CD4-positive, alpha-beta T cell (primary cell): ENCODE measurements around the gene KIAA1217. TPM values are rescaled to one million over a fixed set of nuclear protein-coding genes. Genes with fewer than 3 reads are reported as not detected.

Source experiments
- ATAC-seq: fragments of 200-7000 bp; cut with Tn5 transposase; one replicate; pipeline ENCODE4 v1.10.0; 2022; ENCODE audit warnings: mild to moderate bottlenecking; ENCODE audit not compliant: poor library complexity
- CTCF ChIA-PET: fragments of 350-600 bp; sonication (Branson Sonifier 250); formaldehyde crosslinking; loops from one replicate; lab custom pipeline; 2021; ENCODE audit warnings: antibody characterized with exemption, inconsistent platforms; lab: Charles Lee
- POLR2A ChIA-PET: fragments of 350-600 bp; sonication (Branson Sonifier 250); formaldehyde crosslinking; loops from one replicate; lab custom pipeline; 2021; ENCODE audit warnings: antibody characterized with exemption, inconsistent platforms; lab: Charles Lee
- DNase-seq, 14 experiments: peaks; one replicate each; pipeline ENCODE4 v3.0.0-alpha.2; 2013 to 2020; ENCODE audit warnings: mixed read lengths in 2 of 14
- H3K27ac ChIP-seq, 2 donors: one replicate each; pipeline versions ENCODE4 v1.5.1 to v1.7.0; 2013; ENCODE audit warnings: low read length in 2 of 2, low read depth in 1 of 2, mild to moderate bottlenecking in 1 of 2
- H3K27me3 ChIP-seq, 2 experiments: 1 replicate in 1 of 2; 2 replicates in 1 of 2; pipeline versions ENCODE4 v1.6.1 to v1.7.0; 2013; ENCODE audit warnings: low read length in 2 of 2, control low read depth in 1 of 2, mild to moderate bottlenecking in 1 of 2, moderate library complexity in 1 of 2; ENCODE audit not compliant: insufficient read depth in 2 of 2, control insufficient read depth in 1 of 2
- H3K36me3 ChIP-seq: one replicate; pipeline ENCODE4 v1.6.1; 2013; ENCODE audit warnings: low read length, control low read depth; ENCODE audit not compliant: insufficient read depth
- H3K4me1 ChIP-seq: one replicate; pipeline ENCODE4 v1.6.1; 2013; ENCODE audit warnings: low read length, control low read depth; ENCODE audit not compliant: insufficient read depth
- H3K4me3 ChIP-seq: one replicate; pipeline ENCODE4 v1.5.1; 2013; ENCODE audit warnings: mild to moderate bottlenecking, low read length, moderate library complexity
- H3K9me3 ChIP-seq, 2 experiments: 1 replicate in 1 of 2; 2 replicates in 1 of 2; pipeline versions ENCODE4 v1.6.1 to v1.7.0; 2013; ENCODE audit warnings: low read length in 2 of 2, mild to moderate bottlenecking in 2 of 2, control low read depth in 1 of 2, moderate library complexity in 1 of 2; ENCODE audit not compliant: control insufficient read depth in 1 of 2, insufficient read depth in 1 of 2
- H3K27ac Mint-ChIP-seq: one replicate; pipeline ENCODE4 v1.8.0; 2020; ENCODE audit warnings: mixed read lengths
- H3K27me3 Mint-ChIP-seq: one replicate; pipeline ENCODE4 v1.8.0; 2021; ENCODE audit warnings: mixed read lengths
- H3K36me3 Mint-ChIP-seq: one replicate; pipeline ENCODE4 v1.8.0; 2021; ENCODE audit warnings: low read depth, mixed read lengths
- H3K4me1 Mint-ChIP-seq: one replicate; pipeline ENCODE4 v1.8.0; 2021; ENCODE audit warnings: low read depth, mixed read lengths
- H3K4me3 Mint-ChIP-seq: one replicate; pipeline ENCODE4 v1.8.0; 2020; ENCODE audit warnings: mild to moderate bottlenecking, mixed read lengths
- H3K9me3 Mint-ChIP-seq: one replicate; pipeline ENCODE4 v1.8.0; 2020; ENCODE audit warnings: mixed read lengths
- intact Hi-C, 2 experiments: fragments of 100-400 bp; cut with DNase I in 1 of 2; cut with micrococcal nuclease in 1 of 2; formaldehyde crosslinking; loops; one replicate each; pipeline versions ENCODE4 v1.15.1 to v1.9.0; 2023 to 2025; cut with DNase I, micrococcal nuclease
- total RNA-seq, 174 experiments: library from RNA in 2 of 174; stranded (reverse) in 2 of 174; gene quantifications; one replicate each; pipeline ENCODE4 v1.2.3 and lab custom pipeline; 2021 to 2026
- TF ChIP-seq, protein P1 (sequence below): fragments of 200-600 bp; IDR thresholded peaks from one replicate; pipeline ENCODE4 v1.8.0; 2022; ENCODE audit warnings: antibody characterized with exemption, mild to moderate bottlenecking

The KIAA1217 gene
- total RNA-seq, 2 experiments from 2014 or later, result not detected

GRCh38 chr10:24446739-24447138 lies 237.8 kb downstream of the KIAA1217 start:
- H3K9me3 Mint-ChIP-seq, result no peaks in the 10 kb centered on the region
- peaks cover 5% of the 10 kb centered on the region for H3K4me1 Mint-ChIP-seq
- Histone ChIP-seq H3K4me3 (no peak overlapping the region), H3K9me3 (no peaks in the 10 kb centered on the region), H3K4me1 (peaks cover 6% of the 10 kb centered on the region), H3K27me3 (no peaks in the 10 kb centered on the region), H3K36me3 (no peaks in the 10 kb centered on the region), H3K27ac (no peak overlapping the region)
- H3K36me3 Mint-ChIP-seq, result no peaks in the 10 kb centered on the region
- H3K27me3 Mint-ChIP-seq, result peaks cover 31% of the 10 kb centered on the region
- no peak overlapping the region for H3K27ac Mint-ChIP-seq
- CTCF ChIA-PET, result no interaction called here
- POLR2A ChIA-PET, result no interaction called here
- intact Hi-C loops, result no loop called here
- TF ChIP-seq, protein P1, sequence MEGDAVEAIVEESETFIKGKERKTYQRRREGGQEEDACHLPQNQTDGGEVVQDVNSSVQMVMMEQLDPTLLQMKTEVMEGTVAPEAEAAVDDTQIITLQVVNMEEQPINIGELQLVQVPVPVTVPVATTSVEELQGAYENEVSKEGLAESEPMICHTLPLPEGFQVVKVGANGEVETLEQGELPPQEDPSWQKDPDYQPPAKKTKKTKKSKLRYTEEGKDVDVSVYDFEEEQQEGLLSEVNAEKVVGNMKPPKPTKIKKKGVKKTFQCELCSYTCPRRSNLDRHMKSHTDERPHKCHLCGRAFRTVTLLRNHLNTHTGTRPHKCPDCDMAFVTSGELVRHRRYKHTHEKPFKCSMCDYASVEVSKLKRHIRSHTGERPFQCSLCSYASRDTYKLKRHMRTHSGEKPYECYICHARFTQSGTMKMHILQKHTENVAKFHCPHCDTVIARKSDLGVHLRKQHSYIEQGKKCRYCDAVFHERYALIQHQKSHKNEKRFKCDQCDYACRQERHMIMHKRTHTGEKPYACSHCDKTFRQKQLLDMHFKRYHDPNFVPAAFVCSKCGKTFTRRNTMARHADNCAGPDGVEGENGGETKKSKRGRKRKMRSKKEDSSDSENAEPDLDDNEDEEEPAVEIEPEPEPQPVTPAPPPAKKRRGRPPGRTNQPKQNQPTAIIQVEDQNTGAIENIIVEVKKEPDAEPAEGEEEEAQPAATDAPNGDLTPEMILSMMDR, result no peak
- DNase-seq (no peak), ATAC-seq (no peak)
- H3K4me3 Mint-ChIP-seq, result no peak overlapping the region

- no peak overlapping the region for H3K4me3 ChIP-seq
These were observed 239.5 kb downstream of the KIAA1217 start for GRCh38 chr10:24448351-24448999.

DNA sequence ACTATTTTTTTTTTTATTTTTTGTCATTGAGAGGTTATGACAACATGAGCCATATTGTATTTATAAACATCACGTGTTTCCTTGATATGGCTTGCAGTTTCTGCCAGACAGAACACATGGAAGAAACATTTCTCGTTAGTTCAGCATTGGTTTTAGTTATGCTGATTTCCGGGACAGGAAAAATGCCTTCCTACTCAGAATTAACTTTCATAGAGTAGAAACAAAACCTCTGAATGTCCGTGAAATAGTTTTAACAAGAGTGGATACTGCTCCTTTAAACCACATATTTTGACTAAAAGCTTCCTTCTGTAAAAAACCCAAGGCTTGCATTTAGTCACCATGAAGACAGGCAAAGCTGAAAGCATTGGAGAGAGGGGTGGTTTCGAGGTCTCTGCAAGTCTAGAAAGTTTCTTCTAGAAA lies 240.4 kb downstream of the KIAA1217 start:
- no peak overlapping the region for H3K4me3 Mint-ChIP-seq
- POLR2A ChIA-PET, result no interaction called here
- no peak overlapping the region for H3K27ac Mint-ChIP-seq
- DNase-seq, result no peak
- H3K4me1 Mint-ChIP-seq, result peaks cover 8% of the 10 kb centered on the region
- Histone ChIP-seq H3K4me3 (no peak overlapping the region), H3K36me3 (no peaks in the 10 kb centered on the region), H3K27ac (no peak overlapping the region), H3K9me3 (no peaks in the 10 kb centered on the region), H3K27me3 (no peaks in the 10 kb centered on the region), H3K4me1 (peaks cover 7% of the 10 kb centered on the region)
- no peak for ATAC-seq
- H3K36me3 Mint-ChIP-seq, result no peaks in the 10 kb centered on the region
- intact Hi-C loops, result no loop called here
- H3K9me3 Mint-ChIP-seq, result no peaks in the 10 kb centered on the region
- H3K27me3 Mint-ChIP-seq, result peaks cover 43% of the 10 kb centered on the region
- CTCF ChIA-PET, result no interaction called here
- TF ChIP-seq, protein P1, result no peak

More at GRCh38 chr10:24448351-24448999, 239.5 kb downstream of the KIAA1217 start:
- Histone ChIP-seq H3K4me1 (peaks cover 7% of the 10 kb centered on the region), H3K9me3 (no peaks in the 10 kb centered on the region), H3K36me3 (no peaks in the 10 kb centered on the region), H3K27me3 (no peaks in the 10 kb centered on the region), H3K27ac (no peak overlapping the region)
- CTCF ChIA-PET, result no interaction called here
- POLR2A ChIA-PET, result no interaction called here
- Mint-ChIP-seq H3K27ac (no peak overlapping the region), H3K36me3 (no peaks in the 10 kb centered on the region), H3K4me3 (no peak overlapping the region), H3K4me1 (peaks cover 8% of the 10 kb centered on the region), H3K9me3 (no peaks in the 10 kb centered on the region), H3K27me3 (peaks cover 40% of the 10 kb centered on the region)
- TF ChIP-seq, protein P1, result no peak
- DNase-seq (no peak), ATAC-seq (no peak)
- intact Hi-C loops, result no loop called here
